Tibial artery (tissue), 4 donors: ENCODE results near the gene ZNF529.

Experiments used
- DNase-seq, 2 donors: peaks; one replicate each; pipeline ENCODE4 v3.0.0-alpha.2; 2019
- H3K27ac ChIP-seq, 2 donors: fragments of 200-600 bp; sonication (generic) in 1 of 2; 1 replicate in 1 of 2; 2 replicates in 1 of 2; pipeline ENCODE4 v1.5.1; 2018 to 2019; ENCODE audit warnings: mild to moderate bottlenecking in 1 of 2
- H3K27me3 ChIP-seq, 2 donors: fragments of 200-600 bp; sonication (generic) in 1 of 2; one replicate each; pipeline versions ENCODE4 v1.5.1 to v1.6.0; 2016 to 2019
- H3K36me3 ChIP-seq, 3 donors: fragments of 200-600 bp; sonication (generic) in 2 of 3; one replicate each; pipeline ENCODE4 v1.5.1; 2016 to 2019; ENCODE audit warnings: mild to moderate bottlenecking in 2 of 3
- H3K4me1 ChIP-seq, 4 donors: fragments of 200-600 bp; sonication (generic) in 2 of 4; 1 replicate in 3 of 4; 2 replicates in 1 of 4; pipeline ENCODE4 v1.5.1; 2016 to 2019
- H3K4me3 ChIP-seq, 2 donors: fragments of 200-600 bp; sonication (generic) in 1 of 2; 1 replicate in 1 of 2; 2 replicates in 1 of 2; pipeline ENCODE4 v1.5.1; 2018 to 2019; ENCODE audit warnings: mild to moderate bottlenecking in 2 of 2
- H3K9me3 ChIP-seq, 3 donors: fragments of 200-600 bp; sonication (generic) in 1 of 3; one replicate each; pipeline ENCODE4 v1.5.1; 2016 to 2019
- CTCF ChIP-seq, 2 experiments: fragments of 200-600 bp in 1 of 2; fragments of 450-650 bp in 1 of 2; IDR thresholded peaks; one replicate each; pipeline ENCODE4 v1.5.1; 2017 to 2019; ENCODE audit warnings: antibody characterized with exemption in 2 of 2, mild to moderate bottlenecking in 1 of 2, moderate library complexity in 1 of 2
- intact Hi-C: fragments of 100-400 bp; cut with DNase I; formaldehyde crosslinking; loops from one replicate; pipeline ENCODE4 v1.15.0; 2023; ENCODE audit warnings: low total_unique reads

Gene ZNF529

GRCh38 chr19:36501973-36502372 lies 71.1 kb downstream of the ZNF529 start:
- peaks cover 0 to 21% (median 6%) of the 10 kb centered on the region in 3 donors for H3K36me3 ChIP-seq
- H3K27me3 ChIP-seq, result no peaks in the 10 kb centered on the region
- no peak overlapping the region for H3K27ac ChIP-seq
- no peaks in the 10 kb centered on the region for H3K4me1 ChIP-seq
- intact Hi-C loops, result no loop called here
- H3K4me3 ChIP-seq, result no peak overlapping the region
- H3K9me3 ChIP-seq, result peaks cover 9 to 96% (median 52%) of the 10 kb centered on the region in 3 donors
- DNase-seq, result no peak
- TF ChIP-seq CTCF (IDR thresholded peaks at IDR 0.05), result no peak

- H3K9me3 ChIP-seq, result peaks cover 3 to 48% (median 15%) of the 10 kb centered on the region in 3 donors
- no peaks in the 10 kb centered on the region for H3K36me3 ChIP-seq
- no peak for TF ChIP-seq CTCF (IDR thresholded peaks at IDR 0.05)
- no peak for DNase-seq
- H3K27ac ChIP-seq, result no peak overlapping the region
- intact Hi-C loops, result no loop called here
- H3K4me1 ChIP-seq, result no peaks in the 10 kb centered on the region
- H3K4me3 ChIP-seq, result no peak overlapping the region
- no peaks in the 10 kb centered on the region for H3K27me3 ChIP-seq
These were observed 76.1 kb downstream of the ZNF529 start for GRCh38 chr19:36497001-36497400.
